Stimulated activated CD4-positive, alpha-beta T cell treated with anti-CD3 and anti-CD28 coated beads, Interleukin-1b, Interleukin-23, amount 100 ng/mL, for 48 hours (primary cell): ENCODE data around the gene SEC23IP.
"Not testable (repeated sequence)": the region's sequence is repeated elsewhere in the genome, so short reads cannot be mapped to it uniquely, and the experiment has no call there.

Source experiments
- DNase-seq: peaks from one replicate; pipeline ENCODE4 v3.0.0-alpha.2; 2020

The SEC23IP gene

GRCh38 chr10:119883901-119884611 is 8.5 kb upstream of the SEC23IP start:
- not testable (repeated sequence) for DNase-seq

DNA sequence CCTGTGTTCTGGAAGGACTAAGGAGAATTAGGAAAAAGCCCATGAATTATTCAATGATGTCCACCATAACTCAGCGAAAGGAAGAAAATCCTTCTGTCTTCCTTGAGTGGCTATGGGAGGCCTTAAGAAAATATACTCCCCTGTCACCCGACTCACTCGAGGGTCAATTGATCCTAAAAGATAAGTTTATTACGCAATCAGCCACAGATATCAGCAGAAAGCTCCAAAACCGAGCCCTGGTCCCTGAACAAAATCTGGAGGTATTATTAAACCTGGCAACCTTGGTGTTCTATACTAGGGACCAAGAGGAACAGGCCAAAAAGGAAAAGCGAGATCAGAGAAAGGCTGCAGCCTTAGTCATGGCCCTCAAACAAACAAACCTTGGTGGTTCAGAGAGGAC is 6.5 kb upstream of the SEC23IP start:
- not testable (repeated sequence) for DNase-seq

DNA sequence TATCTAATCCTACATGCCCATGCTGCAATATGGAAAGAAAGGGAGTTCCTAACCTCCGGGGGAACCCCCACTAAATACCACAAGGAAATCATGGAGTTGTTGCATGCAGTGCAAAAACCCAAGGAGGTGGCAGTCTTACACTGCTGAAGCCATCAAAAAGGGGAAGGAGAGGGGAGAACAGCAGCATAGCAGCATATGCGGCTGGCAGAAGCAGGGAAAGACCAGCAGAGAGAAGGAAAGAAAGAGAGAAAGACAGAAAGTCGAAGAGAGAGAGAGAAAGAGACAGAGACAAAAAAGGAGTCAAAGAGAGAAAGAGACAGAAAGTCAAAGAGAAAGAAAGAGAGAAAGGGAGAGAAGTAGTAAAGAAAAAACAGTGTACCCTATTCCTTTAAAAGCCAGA is 3.8 kb upstream of the SEC23IP start:
- not testable (repeated sequence) for DNase-seq

DNA sequence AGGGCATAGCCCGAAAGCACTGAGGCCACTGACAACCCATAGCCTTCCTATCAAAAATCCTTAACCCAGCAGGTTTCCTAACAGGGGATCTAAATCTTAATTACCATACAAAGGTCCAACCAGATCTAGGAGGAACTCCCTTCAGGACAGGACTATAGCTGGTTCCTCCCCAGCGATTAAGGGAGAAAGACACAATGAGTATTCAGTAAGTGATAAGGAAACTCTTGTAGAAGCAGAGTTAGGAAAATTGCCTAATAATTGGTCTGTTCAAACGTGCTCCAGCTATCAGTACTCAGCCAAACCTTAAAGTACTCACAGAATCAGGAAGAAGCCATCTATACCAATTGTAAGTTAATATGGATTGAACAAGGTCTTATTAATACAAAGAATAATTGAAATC is 3.3 kb upstream of the SEC23IP start:
- not testable (repeated sequence) for DNase-seq

GRCh38 chr10:119890307-119890706 is 2.2 kb upstream of the SEC23IP start:
- DNase-seq, result not testable (repeated sequence)

DNA sequence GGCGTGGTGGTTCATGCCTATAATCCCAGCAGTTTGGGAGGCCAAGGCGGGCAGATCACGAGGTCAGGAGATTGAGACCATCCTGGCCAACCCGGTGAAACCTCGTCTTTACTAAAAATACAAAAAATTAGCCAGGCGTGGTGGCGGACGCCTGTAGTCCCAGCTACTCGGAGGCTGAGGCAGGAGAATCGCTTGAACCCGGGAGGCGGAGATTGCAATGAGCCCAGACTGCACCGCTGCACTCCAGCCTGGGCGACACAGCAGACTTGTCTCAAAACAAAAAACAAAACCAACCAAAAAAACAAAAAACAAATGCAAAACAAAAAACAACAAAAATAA is 712 bp upstream of the SEC23IP start:
- not testable (repeated sequence) for DNase-seq

DNA sequence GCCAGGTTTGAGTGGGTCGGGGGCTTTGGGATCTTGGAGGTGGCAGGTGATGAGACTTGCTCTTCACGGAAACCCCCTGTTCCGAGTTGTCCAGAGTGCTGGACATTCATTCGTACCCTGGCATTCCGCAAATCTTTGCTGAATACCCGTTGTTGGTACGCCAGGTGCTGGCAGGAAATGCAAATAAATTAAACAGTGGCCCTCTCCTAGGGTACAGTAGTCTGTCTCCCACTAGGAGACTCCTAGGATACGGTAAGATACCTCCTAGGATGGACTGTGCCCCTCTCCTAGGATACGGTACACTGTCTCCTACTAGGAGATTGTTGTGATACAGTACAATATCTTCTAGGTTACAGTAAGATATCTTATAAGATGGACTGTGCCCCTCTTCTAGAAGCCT is 544 bp downstream of the SEC23IP start:
- DNase-seq, result no peak

- no peak for DNase-seq
These were observed 1.4 kb downstream of the SEC23IP start for GRCh38 chr10:119893845-119894427.

DNA sequence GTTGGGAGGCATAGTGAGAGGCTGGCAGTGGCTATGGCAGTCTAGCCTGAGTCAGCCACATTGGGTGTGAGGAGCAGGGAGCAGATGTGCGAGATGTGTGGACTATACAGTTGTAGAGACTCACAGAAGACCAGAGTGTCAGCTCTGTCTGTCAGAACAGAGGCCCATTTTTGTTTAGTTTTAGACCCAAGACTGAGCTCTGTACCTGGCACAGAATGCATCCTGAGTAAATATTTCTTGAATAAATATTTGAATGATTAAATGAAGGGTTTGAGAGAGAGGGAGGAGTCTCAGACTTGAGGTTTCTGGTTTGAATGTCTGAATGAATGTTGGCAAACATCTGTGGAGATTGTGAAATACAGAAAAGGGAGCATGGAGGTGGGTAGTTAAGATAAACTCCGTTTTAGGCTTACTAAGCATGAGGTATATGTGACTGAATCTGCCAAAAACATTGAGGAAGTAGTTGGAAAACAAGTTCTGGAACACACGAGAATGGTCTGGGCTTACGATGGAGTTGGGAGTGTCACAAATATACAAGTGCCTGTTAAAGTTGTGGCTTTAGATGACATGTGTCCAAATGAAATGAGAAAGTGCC is 3.6 kb downstream of the SEC23IP start:
- no peak for DNase-seq

- DNase-seq, result no peak
These were observed 4.6 kb downstream of the SEC23IP start for GRCh38 chr10:119896937-119897770.

GRCh38 chr10:119898577-119898976 is 6.0 kb downstream of the SEC23IP start:
- DNase-seq, result no peak

GRCh38 chr10:119903946-119904666 is 11.6 kb downstream of the SEC23IP start:
- DNase-seq, result no peak

- not testable (repeated sequence) for DNase-seq
These were observed 15.2 kb downstream of the SEC23IP start for GRCh38 chr10:119907695-119908094.

- DNase-seq, result no peak
These were observed 15.6 kb downstream of the SEC23IP start for GRCh38 chr10:119908166-119908565.

DNA sequence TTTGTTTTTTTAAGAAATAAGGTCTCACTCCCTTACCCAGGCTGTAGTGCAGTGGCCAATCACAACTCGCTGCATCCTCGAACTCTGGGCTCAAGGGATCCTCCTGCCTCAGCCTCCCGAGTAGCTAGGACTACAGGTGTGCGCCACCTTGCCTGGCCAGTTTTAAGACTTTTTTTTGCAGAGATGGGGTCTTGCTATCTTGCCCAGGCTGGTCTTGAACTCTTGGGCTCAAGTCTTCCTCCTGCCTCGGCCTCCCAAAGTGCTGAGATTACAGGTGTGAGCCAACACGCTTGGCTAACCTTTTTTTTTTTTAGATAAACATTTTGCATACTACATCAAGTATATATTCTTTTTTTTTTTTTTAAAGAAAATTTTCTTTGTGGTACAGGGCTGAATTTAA is 18.2 kb downstream of the SEC23IP start:
- DNase-seq, result no peak

GRCh38 chr10:119917777-119918176 is 25.2 kb downstream of the SEC23IP start:
- no peak for DNase-seq

DNA sequence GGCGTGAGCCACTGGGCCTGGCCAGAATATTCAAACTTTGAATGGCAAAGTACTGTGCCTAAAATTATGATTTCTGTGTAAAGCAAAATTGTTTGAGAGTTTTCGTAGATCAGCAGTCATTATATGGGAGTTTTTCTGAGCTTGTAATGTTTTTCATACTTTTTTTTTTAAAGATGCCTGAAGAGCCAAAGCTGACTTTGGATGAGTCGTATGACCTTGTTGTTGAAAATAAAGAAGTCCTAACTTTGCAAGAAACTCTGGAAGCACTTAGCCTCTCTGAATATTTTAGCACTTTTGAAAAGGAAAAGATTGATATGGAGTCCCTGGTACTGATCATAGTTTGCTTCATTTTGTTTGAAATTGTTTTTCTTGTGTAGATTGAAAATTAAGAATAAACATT is 26.7 kb downstream of the SEC23IP start:
- DNase-seq, result no peak

DNA sequence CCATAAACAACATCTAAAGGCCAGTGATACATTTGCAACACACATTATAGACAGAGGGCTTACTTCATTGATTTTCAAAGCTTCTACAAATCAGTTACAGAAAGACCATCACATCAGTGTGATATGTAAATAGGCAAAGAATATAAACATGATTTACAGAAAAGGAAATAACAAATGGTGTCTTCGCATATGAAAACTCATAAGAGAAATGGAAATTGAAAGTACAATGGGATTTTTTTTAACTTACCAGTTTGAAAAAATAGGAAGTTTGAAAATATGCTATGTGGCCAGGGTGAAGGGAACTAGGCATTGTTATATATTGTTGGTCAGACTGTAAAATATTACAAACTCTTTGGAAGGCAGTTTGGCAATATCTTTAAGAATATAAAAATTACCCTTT is 27.3 kb downstream of the SEC23IP start:
- no peak for DNase-seq

DNA sequence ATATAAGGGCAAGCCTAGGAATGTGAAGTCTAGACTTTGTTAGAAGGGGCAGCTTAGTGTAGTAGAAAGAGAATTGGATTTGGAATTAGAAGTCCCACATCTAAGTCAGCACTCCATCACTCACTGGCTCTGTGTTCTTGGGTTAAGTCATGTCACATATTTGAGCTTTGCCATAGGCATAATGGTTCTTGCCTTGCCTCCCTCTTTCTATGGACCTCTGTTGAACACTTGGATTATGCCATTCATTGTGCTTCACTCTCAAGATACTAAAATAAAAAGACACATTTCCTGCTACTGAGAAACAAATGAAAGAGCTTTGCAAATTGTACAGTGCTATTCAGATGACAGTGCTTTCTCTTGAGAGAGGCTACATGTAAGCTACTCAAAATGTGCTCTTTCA is 35.9 kb downstream of the SEC23IP start:
- no peak for DNase-seq

- DNase-seq, result no peak
These were observed 39.3 kb downstream of the SEC23IP start for GRCh38 chr10:119931871-119932270.

GRCh38 chr10:119932631-119933030 is 40.1 kb downstream of the SEC23IP start:
- DNase-seq, result no peak

GRCh38 chr10:119933179-119933578 is 40.6 kb downstream of the SEC23IP start:
- DNase-seq, result no peak

DNA sequence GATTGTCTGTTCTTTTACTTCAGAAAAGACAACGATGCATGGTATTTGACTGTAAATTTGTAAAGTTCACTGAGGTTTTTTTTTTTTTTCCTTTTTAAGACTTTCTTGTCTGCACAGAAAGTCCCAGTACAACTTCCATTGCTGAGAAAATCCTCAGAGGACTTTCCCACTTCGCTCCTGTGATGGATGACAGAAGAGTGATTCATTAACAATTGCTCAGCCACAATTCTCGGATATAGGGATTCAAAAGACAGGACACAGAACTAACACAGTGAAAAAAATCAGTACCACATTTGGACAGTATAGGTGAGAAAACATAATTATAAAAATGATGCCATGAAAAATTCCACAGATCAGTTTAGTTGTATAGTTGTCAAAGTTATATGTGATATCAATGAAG is 48.0 kb downstream of the SEC23IP start:
- DNase-seq, result no peak
